Ishikawa (cell line): Measurements from ENCODE around the gene LTC4S.

Experiments
- CEBPB ChIP-seq: IDR thresholded peaks from 2 replicates; pipeline ENCODE4 v1.6.1; 2012
- EP300 ChIP-seq: IDR thresholded peaks from 2 replicates; pipeline ENCODE4 v1.6.1; 2012; ENCODE audit warnings: borderline replicate concordance
- NFIC ChIP-seq: IDR thresholded peaks from 2 replicates; pipeline ENCODE4 v1.6.1; 2012
- RAD21 ChIP-seq: IDR thresholded peaks from 2 replicates; pipeline ENCODE4 v1.6.1; 2012; ENCODE audit warnings: low read depth
- USF1 ChIP-seq: IDR thresholded peaks from 2 replicates; pipeline ENCODE4 v1.6.1; 2012
- TF ChIP-seq, protein P1 (sequence below): IDR thresholded peaks from 2 replicates; pipeline ENCODE4 v1.6.1; 2012; ENCODE audit warnings: low read depth, mild to moderate bottlenecking

GRCh38 chr5:179822059-179822432 is 28.3 kb downstream of the LTC4S start:
- TF ChIP-seq, protein P1, sequence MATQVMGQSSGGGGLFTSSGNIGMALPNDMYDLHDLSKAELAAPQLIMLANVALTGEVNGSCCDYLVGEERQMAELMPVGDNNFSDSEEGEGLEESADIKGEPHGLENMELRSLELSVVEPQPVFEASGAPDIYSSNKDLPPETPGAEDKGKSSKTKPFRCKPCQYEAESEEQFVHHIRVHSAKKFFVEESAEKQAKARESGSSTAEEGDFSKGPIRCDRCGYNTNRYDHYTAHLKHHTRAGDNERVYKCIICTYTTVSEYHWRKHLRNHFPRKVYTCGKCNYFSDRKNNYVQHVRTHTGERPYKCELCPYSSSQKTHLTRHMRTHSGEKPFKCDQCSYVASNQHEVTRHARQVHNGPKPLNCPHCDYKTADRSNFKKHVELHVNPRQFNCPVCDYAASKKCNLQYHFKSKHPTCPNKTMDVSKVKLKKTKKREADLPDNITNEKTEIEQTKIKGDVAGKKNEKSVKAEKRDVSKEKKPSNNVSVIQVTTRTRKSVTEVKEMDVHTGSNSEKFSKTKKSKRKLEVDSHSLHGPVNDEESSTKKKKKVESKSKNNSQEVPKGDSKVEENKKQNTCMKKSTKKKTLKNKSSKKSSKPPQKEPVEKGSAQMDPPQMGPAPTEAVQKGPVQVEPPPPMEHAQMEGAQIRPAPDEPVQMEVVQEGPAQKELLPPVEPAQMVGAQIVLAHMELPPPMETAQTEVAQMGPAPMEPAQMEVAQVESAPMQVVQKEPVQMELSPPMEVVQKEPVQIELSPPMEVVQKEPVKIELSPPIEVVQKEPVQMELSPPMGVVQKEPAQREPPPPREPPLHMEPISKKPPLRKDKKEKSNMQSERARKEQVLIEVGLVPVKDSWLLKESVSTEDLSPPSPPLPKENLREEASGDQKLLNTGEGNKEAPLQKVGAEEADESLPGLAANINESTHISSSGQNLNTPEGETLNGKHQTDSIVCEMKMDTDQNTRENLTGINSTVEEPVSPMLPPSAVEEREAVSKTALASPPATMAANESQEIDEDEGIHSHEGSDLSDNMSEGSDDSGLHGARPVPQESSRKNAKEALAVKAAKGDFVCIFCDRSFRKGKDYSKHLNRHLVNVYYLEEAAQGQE: no peak
- no peak for TF ChIP-seq NFIC
- no peak for TF ChIP-seq USF1
- no peak for TF ChIP-seq CEBPB
- TF ChIP-seq EP300: no peak
- no peak for TF ChIP-seq RAD21
